Testis (tissue), 3 donors: Measurements from ENCODE around the gene SCMH1. TPM values are rescaled to one million over a fixed set of nuclear protein-coding genes. Genes with fewer than 3 reads are reported as not detected.

Experiments
- DNase-seq: peaks from one replicate; pipeline ENCODE4 v3.0.0-alpha.2; 2019
- H3K27ac ChIP-seq, 2 donors: fragments of 200-600 bp; sonication (generic); one replicate each; pipeline ENCODE4 v1.5.1; 2019
- H3K27me3 ChIP-seq: fragments of 200-600 bp; sonication (generic); one replicate; pipeline ENCODE4 v1.5.1; 2019
- H3K36me3 ChIP-seq: fragments of 200-600 bp; sonication (generic); one replicate; pipeline ENCODE4 v1.5.1; 2017; ENCODE audit warnings: low read depth; ENCODE audit errors: missing control alignments
- H3K4me1 ChIP-seq: fragments of 200-600 bp; sonication (generic); one replicate; pipeline ENCODE4 v1.5.1; 2019
- H3K4me3 ChIP-seq, 2 donors: fragments of 200-600 bp; sonication (generic); one replicate each; pipeline ENCODE4 v1.5.1; 2017 to 2019
- H3K9me3 ChIP-seq: fragments of 200-600 bp; sonication (generic); one replicate; pipeline ENCODE4 v1.5.1; 2017
- POLR2A ChIP-seq: fragments of 450-650 bp; IDR thresholded peaks from one replicate; pipeline ENCODE4 v1.6.1; 2017; ENCODE audit warnings: antibody characterized with exemption, mild to moderate bottlenecking, moderate library complexity
- WGBS, 2 donors: methylation state at CpG; one replicate each; pipeline ENCODE4 v1.1.5; 2018; 5-methylcytosine and 5-hydroxymethylcytosine counted together
- intact Hi-C: fragments of 100-400 bp; cut with DNase I; formaldehyde crosslinking; loops from one replicate; pipeline ENCODE4 v1.15.1; 2023; ENCODE audit warnings: low total_unique reads
- polyA plus RNA-seq: library from polyadenylated mRNA; stranded (reverse); fragments of 350-450 nt; fragmentation: Illumina TruSeq; extraction: RNeasy Lipid Tissue Mini Kit (QIAGEN cat#74804); gene quantifications from one replicate; pipeline ENCODE4 v1.2.3, GENCODE V29; 2014; ENCODE audit warnings: low read depth, low replicate concordance; ENCODE audit not compliant: insufficient read depth
- total RNA-seq, 2 donors: library from RNA; depleted of rRNA; stranded (reverse); fragments of >200 nt; gene quantifications; one replicate each; pipeline ENCODE4 v1.2.3, GENCODE V29; 2016
- TF ChIP-seq, protein P1 (sequence below), 3 experiments: fragments of 450-650 bp in 2 of 3; fragments of 200-600 bp in 1 of 3; sonication (generic) in 1 of 3; IDR thresholded peaks; one replicate each; pipeline ENCODE4 v1.5.1; 2016 to 2019; ENCODE audit warnings: antibody characterized with exemption in 3 of 3, mild to moderate bottlenecking in 2 of 3, moderate library complexity in 1 of 3

The SCMH1 gene
- total and polyA plus RNA-seq, 3 donors from 2014 or later, result 60.8 to 79.7 (median 79.0) TPM

DNA sequence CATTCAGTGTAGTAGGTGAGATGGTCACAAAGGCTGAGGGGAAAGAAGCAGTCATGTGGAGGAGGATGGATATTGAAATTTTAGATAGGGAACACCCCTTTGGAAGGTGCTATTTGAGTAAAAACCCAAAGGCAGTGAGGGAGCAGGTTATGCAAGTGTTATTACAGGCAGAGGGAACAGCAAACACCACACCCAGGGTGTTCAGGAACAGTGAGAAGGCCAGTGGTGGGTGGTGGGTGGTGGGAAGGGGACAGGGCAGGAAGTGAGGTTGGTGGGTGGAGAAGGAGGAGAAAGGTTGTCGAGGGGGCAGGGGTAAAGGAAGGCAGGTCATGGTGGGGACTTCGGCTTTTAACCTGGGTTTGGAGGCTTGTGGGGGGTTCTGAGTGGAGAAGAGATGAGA is 39.2 kb upstream of the SCMH1 start:
- no peaks in the 10 kb centered on the region for H3K36me3 ChIP-seq
- intact Hi-C loops, result loop anchor here (5.0 to 10.0 kb wide), 2 partner anchors 136 to 733 kb away; no protein-coding TSS in a partner anchor

DNA sequence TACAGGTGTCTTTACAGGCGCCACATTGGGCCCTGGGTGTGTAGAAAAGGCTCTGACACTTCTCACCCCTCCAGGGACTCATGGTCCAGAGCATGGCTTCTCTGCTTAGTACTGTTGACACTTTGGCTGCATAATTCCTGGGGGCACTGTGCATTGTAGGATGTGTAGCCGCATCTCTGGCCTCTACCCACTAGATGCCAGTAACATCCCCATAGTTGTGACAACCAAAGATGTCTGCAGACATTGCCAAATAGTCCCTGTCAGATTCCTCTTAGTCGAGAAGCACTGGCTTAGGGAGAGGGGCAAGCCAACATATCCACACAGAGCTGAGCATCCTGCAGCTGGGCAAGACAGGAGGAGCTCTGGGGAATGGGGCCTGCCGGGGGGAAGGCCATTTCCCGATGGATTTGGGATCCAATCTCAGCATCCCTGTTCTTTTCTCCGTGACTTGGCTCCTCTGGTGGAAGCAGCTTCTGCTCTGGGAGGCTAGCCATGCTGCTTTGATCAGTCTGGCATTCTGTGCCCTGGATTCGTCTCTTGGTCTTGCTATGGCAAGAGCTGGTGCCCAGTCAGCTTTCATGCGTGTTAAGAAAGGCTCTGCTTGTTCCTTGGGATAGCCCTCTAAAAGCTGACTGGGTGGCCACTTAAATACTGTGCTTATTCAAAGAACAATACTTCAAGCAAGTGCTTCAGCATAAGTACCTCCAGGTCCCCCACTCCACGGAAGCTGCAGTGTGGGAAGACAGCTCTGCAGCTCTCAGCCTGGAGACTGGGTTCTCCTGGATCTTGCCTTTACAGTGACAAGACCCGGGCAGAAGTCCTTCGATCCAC is 38.3 kb upstream of the SCMH1 start:
- no peak overlapping the region for H3K27ac ChIP-seq
- intact Hi-C loops, result loop anchor here (5.0 to 10.0 kb wide), 2 partner anchors 137 to 734 kb away; no protein-coding TSS in a partner anchor
- TF ChIP-seq POLR2A, result no peak
- no peak overlapping the region for H3K4me3 ChIP-seq
- WGBS, 2 donors, result 84 to 85% methylated on average over 8 to 11 of the region's 11 CpGs
- no peak for DNase-seq
- no peaks in the 10 kb centered on the region for H3K9me3 ChIP-seq
- peaks cover 22% of the 10 kb centered on the region for H3K4me1 ChIP-seq
- no peaks in the 10 kb centered on the region for H3K27me3 ChIP-seq
- H3K36me3 ChIP-seq, result no peaks in the 10 kb centered on the region

More for the DNA sequence above, 39.2 kb upstream of the SCMH1 start:
- Histone ChIP-seq H3K4me1 (peaks cover 28% of the 10 kb centered on the region), H3K27me3 (no peaks in the 10 kb centered on the region), H3K27ac (no peak overlapping the region), H3K9me3 (no peaks in the 10 kb centered on the region), H3K4me3 (no peak overlapping the region)
- 83 to 96% methylated on average over 2 of the region's 2 CpGs for WGBS, 2 donors
- DNase-seq, result no peak
- TF ChIP-seq, protein P1, sequence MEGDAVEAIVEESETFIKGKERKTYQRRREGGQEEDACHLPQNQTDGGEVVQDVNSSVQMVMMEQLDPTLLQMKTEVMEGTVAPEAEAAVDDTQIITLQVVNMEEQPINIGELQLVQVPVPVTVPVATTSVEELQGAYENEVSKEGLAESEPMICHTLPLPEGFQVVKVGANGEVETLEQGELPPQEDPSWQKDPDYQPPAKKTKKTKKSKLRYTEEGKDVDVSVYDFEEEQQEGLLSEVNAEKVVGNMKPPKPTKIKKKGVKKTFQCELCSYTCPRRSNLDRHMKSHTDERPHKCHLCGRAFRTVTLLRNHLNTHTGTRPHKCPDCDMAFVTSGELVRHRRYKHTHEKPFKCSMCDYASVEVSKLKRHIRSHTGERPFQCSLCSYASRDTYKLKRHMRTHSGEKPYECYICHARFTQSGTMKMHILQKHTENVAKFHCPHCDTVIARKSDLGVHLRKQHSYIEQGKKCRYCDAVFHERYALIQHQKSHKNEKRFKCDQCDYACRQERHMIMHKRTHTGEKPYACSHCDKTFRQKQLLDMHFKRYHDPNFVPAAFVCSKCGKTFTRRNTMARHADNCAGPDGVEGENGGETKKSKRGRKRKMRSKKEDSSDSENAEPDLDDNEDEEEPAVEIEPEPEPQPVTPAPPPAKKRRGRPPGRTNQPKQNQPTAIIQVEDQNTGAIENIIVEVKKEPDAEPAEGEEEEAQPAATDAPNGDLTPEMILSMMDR (IDR thresholded peaks at IDR 0.05), result no peak
- TF ChIP-seq POLR2A, result no peak

DNA sequence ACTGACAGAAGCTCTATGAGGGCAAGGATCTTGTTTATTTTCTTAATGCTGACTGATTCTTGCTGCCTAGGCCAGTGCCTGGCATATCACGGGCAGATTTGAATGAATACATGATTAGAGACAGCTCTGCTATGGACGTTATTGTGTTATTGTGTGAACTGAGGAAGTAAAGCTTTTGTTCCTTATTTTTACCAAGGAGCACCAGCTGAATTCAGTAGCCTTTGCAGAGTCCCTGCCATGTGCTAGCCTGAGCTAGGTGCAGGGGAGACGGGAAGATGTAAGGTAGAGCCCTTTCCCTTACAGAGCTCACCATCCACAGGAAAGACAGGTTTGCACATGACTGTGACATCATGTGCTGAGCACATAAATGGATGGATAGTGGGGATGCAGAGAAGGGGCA is 36.0 kb upstream of the SCMH1 start:
- Histone ChIP-seq H3K4me1 (peaks cover 4% of the 10 kb centered on the region), H3K9me3 (no peaks in the 10 kb centered on the region), H3K27ac (no peak overlapping the region), H3K4me3 (no peak overlapping the region), H3K27me3 (no peaks in the 10 kb centered on the region), H3K36me3 (no peaks in the 10 kb centered on the region)
- intact Hi-C loops, result no loop called here
- WGBS, 2 donors, result 79 to 83% methylated on average over 3 of the region's 3 CpGs
- no peak for DNase-seq
- TF ChIP-seq, protein P1 (IDR thresholded peaks at IDR 0.05), result no peak
- TF ChIP-seq POLR2A, result no peak

DNA sequence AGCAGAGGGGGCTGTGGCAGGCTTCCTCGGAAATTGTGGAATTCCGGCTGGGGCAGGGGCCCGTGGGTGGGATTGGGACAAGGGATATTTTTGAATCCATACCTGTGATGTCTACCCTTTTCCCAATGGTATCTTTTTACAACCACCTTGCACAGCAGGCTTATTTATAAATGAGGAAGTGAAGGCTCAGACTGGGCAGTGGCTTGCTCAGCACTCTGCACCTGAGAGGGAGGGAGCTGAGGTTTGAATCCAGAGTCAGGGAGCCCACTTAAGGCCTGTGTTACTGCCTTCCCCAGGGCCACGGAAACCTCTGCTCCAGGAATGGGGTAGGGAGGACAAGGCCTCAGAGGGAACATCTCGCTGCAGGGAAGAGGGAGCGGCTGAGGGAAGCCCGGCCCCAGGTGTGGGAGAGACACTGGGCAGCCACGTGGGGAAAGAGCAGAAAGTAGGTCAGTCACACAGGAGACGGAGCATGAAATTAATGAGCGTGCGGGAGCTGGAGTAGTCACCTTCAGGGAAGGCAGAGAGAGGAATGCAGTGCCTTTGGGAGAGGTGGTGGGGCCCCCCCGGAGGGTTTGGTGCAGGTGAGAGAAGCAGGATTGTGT is 35.4 kb upstream of the SCMH1 start:
- whole genome bisulfite sequencing, 2 donors, result 69 to 74% methylated on average over 12 of the region's 12 CpGs
- no peaks in the 10 kb centered on the region for H3K36me3 ChIP-seq

DNA sequence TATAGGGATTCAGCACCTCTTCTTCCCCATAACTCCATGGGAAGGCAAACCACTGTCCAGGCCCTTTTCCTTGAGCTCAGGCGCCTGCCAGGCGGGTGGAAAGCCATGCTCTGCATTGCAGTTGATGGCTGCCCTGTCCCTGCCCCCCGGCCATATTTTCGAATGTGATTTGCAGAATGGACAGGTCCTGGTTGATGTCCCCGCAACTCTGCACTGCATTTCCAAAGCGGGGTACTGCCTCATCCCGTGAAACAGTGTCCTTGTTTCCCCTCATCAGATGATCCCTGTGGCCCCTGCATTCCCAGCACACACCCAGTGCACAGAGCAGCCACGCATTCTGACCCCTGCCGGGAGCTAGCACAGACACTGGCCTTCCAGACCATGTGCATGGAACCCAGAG is 33.7 kb upstream of the SCMH1 start:
- TF ChIP-seq POLR2A, result no peak
- TF ChIP-seq, protein P1 (IDR thresholded peaks at IDR 0.05), result no peak
- 90 to 94% methylated on average over 9 of the region's 9 CpGs for WGBS, 2 donors
- H3K36me3 ChIP-seq, result no peaks in the 10 kb centered on the region
- no peaks in the 10 kb centered on the region for H3K27me3 ChIP-seq
- intact Hi-C loops, result no loop called here
- no peaks in the 10 kb centered on the region for H3K4me1 ChIP-seq
- no peak for DNase-seq
- H3K27ac ChIP-seq, result no peak overlapping the region
- H3K9me3 ChIP-seq, result no peaks in the 10 kb centered on the region
- no peak overlapping the region for H3K4me3 ChIP-seq

More for the DNA sequence above, 35.4 kb upstream of the SCMH1 start:
- TF ChIP-seq, protein P1 (IDR thresholded peaks at IDR 0.05), result no peak
- TF ChIP-seq POLR2A, result no peak
- no peaks in the 10 kb centered on the region for H3K4me1 ChIP-seq
- H3K9me3 ChIP-seq, result no peaks in the 10 kb centered on the region
- no peak overlapping the region for H3K27ac ChIP-seq
- H3K4me3 ChIP-seq, result no peak overlapping the region
- no peak for DNase-seq
- H3K27me3 ChIP-seq, result no peaks in the 10 kb centered on the region
- intact Hi-C loops, result no loop called here
